SH-SY5Y (cell line): Measurements from ENCODE around the gene NAT9.

Experiments
- GATA2 ChIP-seq: IDR thresholded peaks from 2 replicates; pipeline ENCODE4 v1.6.1; 2011; ENCODE audit warnings: mild to moderate bottlenecking, low read depth, low read length
- GATA3 ChIP-seq: IDR thresholded peaks from 2 replicates; pipeline ENCODE4 v1.6.1; 2011; ENCODE audit warnings: low read depth, mild to moderate bottlenecking, low read length, moderate library complexity

Gene NAT9

DNA sequence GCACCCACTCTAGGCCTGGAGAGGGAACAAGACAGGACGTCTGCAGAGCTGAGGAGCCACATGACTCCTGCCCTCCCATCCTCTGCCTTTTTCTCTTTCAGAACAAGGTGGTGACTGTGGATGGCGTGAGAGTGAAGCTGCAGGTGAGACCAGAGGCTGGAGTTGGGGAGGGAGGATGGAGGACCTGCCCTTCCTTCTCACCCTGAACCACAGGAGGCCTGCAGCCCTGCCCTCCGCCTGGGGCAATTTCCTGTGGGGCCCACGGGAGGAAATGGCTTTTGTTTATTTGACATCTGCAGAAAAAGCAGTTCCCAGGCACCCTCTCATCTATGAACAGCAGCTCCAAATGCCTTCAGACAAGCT lies 34.0 kb downstream of the NAT9 start:
- TF ChIP-seq GATA3 (no peak), GATA2 (no peak)

DNA sequence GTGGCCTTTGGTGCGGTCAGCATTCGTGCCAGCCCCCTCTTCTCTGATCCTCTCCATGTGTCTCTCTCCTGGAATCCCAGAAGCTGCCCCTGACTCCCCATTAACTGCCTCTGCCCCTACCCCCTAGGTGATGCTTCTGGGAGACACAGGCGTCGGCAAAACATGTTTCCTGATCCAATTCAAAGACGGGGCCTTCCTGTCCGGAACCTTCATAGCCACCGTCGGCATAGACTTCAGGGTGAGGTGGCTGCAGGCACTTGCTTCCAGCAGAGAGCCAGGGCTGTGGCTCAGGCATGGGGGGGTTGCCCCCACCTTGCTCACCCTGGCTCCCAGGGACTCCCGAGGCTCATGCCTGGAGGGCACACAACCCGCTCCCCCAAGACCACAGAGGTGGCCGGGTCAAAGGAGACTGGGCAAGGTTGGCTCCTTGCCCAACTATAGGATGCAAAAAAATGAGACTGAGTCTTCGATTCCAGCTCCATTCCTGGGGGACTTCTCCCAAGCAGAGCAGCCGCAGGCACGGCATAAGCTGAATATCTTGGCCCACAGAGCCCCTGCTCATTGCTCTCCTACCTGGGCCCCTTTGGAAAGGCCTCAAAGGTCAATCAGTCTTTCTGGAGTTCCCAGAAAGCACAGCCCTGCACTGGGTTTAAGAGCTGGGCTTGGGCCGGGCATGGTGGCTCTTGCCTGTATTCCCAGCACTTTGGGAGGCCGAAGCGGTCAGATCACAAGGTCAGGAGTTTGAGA lies 35.3 kb downstream of the NAT9 start:
- TF ChIP-seq GATA2 (no peak), GATA3 (no peak)

DNA sequence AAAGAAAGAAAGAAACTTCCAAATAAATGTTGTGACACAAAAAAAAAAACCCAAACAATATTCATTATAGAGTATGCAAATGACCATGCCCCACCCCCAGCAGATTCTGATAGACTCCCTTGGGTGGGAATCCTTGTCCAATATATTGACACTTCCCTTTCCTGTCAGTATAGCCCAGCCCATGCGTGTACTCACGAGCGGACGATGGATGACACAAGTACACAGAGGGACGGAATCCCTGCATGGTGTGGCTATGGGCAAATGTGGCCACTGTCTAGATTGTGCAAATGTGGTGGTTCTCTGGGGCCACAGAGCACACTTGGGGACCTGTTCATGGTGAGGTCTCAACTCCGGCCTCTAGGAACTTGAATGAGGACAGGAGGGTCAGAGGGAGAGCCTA lies 36.0 kb downstream of the NAT9 start:
- TF ChIP-seq GATA2 (no peak), GATA3 (no peak)

DNA sequence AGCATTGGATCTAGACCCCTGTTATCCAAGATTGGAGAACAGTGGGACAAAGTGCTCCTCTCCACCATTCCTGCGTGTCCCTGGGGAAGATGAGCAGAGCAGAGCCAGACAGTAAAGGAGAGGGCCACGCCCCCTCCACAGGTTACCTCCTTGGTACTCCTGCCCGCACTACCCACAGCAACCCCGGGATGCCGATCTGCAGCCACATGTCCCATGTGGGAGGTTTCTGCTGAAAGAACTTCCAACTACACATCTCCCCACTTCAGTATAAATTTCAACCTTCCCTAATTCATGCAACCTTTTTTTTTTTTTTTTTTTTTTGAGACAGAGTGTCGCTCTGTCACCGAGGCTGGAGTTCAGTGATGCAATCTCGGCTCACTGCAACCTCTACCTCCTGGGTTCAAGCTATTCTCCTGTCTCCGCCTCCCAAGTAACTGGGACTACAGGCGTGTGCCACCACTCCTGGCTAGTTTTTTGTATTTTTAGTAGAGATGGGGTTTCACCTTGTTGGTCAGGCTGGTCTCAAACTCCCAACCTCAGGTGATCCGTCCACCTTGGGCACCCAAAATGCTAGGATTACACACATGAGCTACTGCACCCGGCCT lies 36.8 kb downstream of the NAT9 start:
- TF ChIP-seq GATA2 (no peak), GATA3 (no peak)

DNA sequence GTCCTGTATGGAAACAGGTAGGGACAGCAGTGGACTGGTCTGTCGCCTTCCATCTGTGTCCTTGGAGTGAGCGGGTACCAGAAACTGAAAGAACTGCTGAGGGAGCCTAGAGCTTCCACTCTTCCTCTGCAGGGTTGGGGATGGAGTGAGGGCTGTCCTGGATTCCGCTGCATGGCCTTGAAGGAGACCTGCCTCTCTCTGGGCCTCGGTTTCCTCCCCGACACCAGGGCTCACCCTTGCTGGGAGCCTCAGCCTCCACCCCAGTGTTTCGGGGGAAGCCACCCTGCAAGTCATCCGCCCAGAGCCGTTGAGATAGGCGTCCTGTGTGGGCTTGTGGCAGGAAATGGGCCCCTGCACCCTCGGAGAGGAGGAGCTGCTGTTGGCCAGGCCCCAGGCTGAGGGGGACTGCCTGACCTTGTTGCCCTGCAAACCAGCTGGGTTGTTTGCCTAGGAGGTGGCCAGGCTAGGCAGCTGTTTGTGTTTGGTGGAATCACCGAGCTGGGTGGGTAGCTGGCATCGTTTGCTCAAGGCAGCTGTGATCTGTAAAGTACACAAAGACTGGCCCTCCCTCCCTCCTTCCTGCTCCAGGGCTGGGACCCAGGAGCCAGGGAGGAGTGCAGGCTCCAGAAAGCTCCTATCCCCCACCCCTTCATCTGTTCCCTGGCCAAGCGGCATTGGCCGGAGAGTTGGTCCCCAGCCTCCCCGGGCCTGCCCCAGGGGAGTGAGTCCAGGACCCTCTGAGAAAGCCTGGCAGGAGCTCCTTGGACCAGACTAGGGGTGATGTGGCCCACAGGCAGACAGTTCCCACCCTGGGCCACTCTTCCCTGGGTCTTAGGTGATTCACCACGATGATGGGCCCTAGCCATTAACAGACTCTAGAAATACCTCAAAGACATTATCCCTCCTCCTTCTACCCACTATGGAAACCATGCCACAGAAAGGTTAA lies 37.8 kb downstream of the NAT9 start:
- TF ChIP-seq GATA3 = no peak
- TF ChIP-seq GATA2 = no peak

DNA sequence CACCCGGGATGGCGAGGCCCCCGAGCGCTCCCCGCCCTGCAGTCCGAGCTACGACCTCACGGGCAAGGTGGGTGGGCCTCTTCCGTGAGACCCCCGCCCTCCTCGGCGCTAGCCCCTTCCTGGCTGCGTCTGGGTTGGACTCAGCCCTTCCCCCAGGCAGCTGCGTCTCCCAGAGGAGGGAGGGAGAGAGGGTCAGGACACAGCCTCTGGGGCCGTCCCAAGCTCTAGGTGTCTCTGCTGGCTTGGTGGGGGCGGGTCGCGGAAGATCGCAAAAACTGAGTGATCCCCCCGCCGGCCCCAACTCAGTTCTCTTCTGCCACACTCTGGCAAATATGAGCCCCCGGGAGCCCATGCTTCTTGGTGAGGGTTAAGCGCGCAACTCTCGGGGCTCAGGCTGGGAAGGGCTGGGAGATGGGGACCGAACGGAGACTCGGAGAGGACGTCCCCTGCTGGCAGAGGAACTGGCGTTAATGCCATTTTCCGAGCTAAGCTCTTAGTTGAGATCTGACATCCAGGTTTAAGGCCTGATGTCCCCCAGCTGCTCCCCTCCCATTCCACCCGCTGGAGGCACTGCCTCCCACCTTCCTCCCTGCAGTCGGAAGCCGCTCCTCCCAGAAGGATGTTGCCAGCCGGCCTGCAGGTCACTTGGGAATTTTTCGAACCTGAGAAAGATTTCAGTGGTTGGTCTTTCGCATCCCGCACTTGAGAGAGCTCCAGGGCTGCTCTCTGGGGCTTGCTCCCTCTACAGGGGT lies 38.7 kb downstream of the NAT9 start:
- TF ChIP-seq GATA3 (no peak), GATA2 (no peak)

DNA sequence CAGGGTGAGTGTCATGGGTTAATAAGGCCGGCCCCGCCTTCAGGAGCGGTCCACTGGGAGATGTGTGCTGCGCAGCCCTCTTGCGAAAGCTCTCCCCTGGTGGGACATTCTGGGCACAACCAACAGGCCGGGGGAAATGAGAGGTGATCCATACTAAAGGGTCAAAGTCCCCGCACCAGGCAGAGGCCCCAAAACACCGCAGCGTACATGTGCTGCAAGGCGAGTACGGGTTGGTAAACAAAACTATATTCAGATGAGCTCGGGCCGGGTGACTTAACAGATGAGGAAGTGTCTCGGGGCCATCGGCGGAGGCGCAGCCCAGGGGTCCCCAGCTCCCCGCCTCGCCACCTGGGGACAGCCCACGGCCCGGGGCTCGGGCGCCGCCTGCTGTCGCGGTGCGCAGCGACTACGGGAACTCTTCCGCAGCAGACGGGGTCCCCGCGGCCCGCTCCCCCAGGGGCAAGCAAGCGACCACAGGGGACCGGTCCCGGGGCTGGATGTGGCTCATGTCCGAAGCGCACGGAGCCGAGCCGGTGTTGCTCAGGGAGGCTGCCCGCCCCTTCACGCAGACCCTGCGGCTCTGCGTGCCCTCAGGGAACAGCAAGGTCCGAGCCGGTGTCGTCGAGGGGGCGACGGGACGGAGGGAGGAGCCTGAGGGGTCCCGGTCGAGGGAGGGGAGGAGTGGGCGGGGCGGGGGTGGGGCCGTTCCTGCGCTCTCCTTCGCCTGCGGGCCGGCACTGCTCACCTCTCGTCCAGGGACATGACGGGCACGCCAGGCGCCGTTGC lies 39.4 kb downstream of the NAT9 start, which contains the start of gene RAB37:
RAB37 (plus strand) TSS at position 744 of the 786 bp plus-strand sequence; CDS start at position 761, 17 bp downstream.
- TF ChIP-seq GATA2 (no peak), GATA3 (no peak)

DNA sequence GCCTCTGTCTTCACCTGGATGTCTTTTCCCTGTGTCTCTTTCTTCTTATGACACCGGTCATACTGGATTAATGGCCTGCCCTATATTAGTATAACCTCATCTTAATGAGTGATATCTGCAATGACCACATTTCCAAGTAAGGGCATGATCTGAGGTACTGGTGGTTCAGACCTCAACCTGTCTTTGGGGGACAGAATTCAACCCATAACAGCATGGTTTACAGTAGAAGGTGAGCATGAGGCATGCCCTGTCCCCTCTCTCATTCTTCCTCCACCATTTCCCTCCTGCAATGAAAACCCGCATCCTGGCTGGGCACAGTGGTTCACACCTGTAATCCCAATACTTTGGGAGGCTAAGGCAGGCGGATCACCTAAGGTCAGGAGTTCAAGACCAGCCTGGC lies 41.9 kb downstream of the NAT9 start:
- TF ChIP-seq GATA3 (no peak), GATA2 (no peak)

DNA sequence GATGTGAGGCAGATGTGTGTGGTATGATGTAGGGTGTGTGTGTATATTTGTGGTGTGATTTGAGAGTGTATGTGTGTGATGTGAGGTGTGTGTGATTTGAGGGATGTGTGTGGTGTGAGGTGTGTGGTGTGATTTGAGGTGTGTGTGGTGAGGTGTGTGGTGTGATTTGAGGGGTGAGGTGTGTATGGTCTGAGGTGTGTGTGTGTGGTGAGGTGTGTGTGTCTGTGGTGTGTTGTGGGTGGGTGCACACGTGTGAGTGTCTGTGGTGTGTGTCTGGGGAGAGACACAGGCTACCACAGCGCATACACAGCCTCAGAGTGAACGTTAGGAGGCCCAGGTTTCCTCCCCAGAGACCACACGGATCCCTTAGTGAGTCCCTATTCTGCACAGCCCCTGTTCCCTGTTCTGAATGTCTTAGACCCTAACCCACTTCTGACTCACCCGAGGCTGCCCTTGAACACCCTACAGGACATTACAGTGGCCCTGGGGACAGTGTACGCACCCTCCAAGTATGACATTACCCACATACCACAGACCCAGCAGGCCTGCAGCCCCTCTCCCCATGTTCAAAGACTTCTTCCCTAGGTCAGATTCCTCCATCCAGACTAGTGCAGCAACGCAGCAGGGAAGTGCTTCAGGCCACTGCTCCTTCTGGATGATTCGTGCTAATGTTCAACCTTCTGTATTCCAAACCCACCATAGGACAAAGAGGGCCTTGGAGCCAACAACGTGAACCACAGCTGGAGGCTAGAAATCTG lies 42.6 kb downstream of the NAT9 start:
- TF ChIP-seq GATA2 (no peak), GATA3 (no peak)

DNA sequence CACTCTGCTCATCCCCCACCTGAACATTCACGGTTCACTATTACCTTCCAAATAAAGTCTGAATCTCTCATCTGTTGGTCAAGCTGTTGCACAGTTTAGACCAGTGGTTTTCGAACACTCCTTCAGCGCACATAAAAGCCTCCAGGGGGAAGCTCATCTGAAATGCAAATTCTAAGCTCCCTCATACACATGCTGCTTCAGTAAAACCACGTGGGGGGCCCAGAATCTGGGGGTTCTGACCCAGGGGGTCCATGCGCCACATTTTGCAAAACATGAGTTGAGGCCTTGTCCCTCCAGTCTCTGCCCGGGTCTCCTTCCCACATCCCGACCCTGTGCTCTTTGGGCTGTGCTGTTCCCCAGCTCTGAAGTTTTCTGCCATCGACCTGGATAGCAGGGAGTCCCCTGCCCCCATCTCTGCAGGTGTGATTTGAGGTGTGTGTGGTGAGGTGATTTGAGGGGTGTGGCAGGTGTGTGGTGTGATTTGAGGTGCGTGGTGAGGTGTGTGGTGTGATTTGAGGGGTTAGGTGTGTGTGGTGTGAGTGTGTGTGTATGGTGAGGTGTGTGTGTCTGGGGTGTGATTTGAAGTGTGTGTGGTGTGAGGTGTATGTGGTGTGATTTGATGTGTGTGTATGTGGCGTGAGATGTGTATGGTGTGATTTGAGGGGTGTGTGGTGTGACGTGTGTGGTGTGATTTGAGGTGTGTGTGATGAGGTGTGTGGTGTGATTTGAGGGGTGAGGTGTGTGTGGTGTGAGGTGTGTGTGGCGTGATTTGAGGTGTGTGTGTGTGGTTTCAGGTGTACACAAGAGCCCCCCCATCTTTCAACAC lies 43.9 kb downstream of the NAT9 start:
- no peak for TF ChIP-seq GATA2
- TF ChIP-seq GATA3 = no peak

DNA sequence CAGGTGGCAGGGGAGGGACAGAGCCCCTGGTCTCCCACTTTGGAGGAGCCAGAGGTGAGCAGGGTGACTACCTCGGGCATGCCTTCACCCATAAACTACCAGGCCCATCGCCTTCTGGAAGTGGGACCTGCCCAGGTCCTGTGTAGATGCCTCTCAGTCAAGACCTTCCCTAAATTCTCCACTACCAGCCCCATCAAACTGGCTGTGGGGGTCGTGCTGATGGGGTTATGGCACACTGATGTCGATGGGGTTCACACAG lies 44.9 kb downstream of the NAT9 start:
- TF ChIP-seq GATA3 = no peak
- no peak for TF ChIP-seq GATA2
